Common myeloid progenitor, CD34-positive (primary cell): Measurements from ENCODE around the gene SHFL.

Source experiments
- CTCF ChIA-PET: fragments of 350-600 bp; sonication (Branson Sonifier 250); formaldehyde crosslinking; loops from one replicate; lab custom pipeline; 2021; ENCODE audit warnings: antibody characterized with exemption; lab: Charles Lee
- POLR2A ChIA-PET: fragments of 350-600 bp; sonication (Branson Sonifier 250); formaldehyde crosslinking; loops from one replicate; lab custom pipeline; 2021; ENCODE audit warnings: antibody characterized with exemption; lab: Charles Lee
- DNase-seq, 3 donors: peaks; one replicate each; pipeline versions ENCODE4 v3.0.0 to v3.0.0-alpha.2; 2013
- H3K27ac ChIP-seq, 2 experiments: 1 replicate in 1 of 2; 2 replicates in 1 of 2; pipeline ENCODE4 v1.7.0; 2013; ENCODE audit warnings: inconsistent platforms in 2 of 2, low read length in 2 of 2, mild to moderate bottlenecking in 2 of 2, low read depth in 1 of 2, moderate library complexity in 1 of 2; ENCODE audit not compliant: severe bottlenecking in 2 of 2, insufficient read depth in 1 of 2, poor library complexity in 1 of 2
- H3K27me3 ChIP-seq, 5 experiments: replicated peaks in 2 of 5; 1 replicate in 3 of 5; 2 replicates in 2 of 5; pipeline versions ENCODE4 v1.6.1 to v1.7.0; 2013; ENCODE audit warnings: low read length in 4 of 5, mild to moderate bottlenecking in 2 of 5, moderate library complexity in 2 of 5, inconsistent platforms in 1 of 5; ENCODE audit not compliant: insufficient read depth in 5 of 5, control insufficient read depth in 4 of 5
- H3K36me3 ChIP-seq, 4 experiments: 1 replicate in 2 of 4; 2 replicates in 2 of 4; pipeline versions ENCODE4 v1.6.1 to v1.7.0; 2013; ENCODE audit warnings: low read length in 3 of 4, control low read depth in 1 of 4, mild to moderate bottlenecking in 1 of 4; ENCODE audit not compliant: control insufficient read depth in 4 of 4, insufficient read depth in 4 of 4
- H3K4me1 ChIP-seq, 4 experiments: 1 replicate in 3 of 4; 2 replicates in 1 of 4; pipeline versions ENCODE4 v1.6.1 to v1.7.1; 2013; ENCODE audit warnings: low read length in 3 of 4, mild to moderate bottlenecking in 3 of 4, control low read depth in 1 of 4, inconsistent platforms in 1 of 4, moderate library complexity in 1 of 4; ENCODE audit not compliant: control insufficient read depth in 4 of 4, insufficient read depth in 4 of 4; ENCODE audit errors: control extremely low read depth in 1 of 4
- H3K4me3 ChIP-seq, 7 experiments: 1 replicate in 4 of 7; 2 replicates in 3 of 7; pipeline versions ENCODE4 v1.5.1 to v1.7.0; 2013; ENCODE audit warnings: mild to moderate bottlenecking in 7 of 7, low read length in 6 of 7, moderate library complexity in 6 of 7, inconsistent platforms in 2 of 7, low read depth in 2 of 7, control low read depth in 1 of 7; ENCODE audit not compliant: insufficient read depth in 4 of 7, control insufficient read depth in 1 of 7; ENCODE audit errors: extremely low read depth in 1 of 7
- H3K9me3 ChIP-seq, 5 experiments: 1 replicate in 4 of 5; 2 replicates in 1 of 5; pipeline versions ENCODE4 v1.6.1 to v1.7.1; 2013; ENCODE audit warnings: low read length in 4 of 5, mild to moderate bottlenecking in 2 of 5, inconsistent platforms in 1 of 5, low read depth in 1 of 5, moderate library complexity in 1 of 5; ENCODE audit not compliant: control insufficient read depth in 4 of 5, insufficient read depth in 2 of 5; ENCODE audit errors: control extremely low read depth in 1 of 5
- WGBS: methylation state at CpG from one replicate; pipeline ENCODE4 v1.1.5; 2013; ENCODE audit not compliant: insufficient coverage; 5-methylcytosine and 5-hydroxymethylcytosine counted together

The SHFL gene

DNA sequence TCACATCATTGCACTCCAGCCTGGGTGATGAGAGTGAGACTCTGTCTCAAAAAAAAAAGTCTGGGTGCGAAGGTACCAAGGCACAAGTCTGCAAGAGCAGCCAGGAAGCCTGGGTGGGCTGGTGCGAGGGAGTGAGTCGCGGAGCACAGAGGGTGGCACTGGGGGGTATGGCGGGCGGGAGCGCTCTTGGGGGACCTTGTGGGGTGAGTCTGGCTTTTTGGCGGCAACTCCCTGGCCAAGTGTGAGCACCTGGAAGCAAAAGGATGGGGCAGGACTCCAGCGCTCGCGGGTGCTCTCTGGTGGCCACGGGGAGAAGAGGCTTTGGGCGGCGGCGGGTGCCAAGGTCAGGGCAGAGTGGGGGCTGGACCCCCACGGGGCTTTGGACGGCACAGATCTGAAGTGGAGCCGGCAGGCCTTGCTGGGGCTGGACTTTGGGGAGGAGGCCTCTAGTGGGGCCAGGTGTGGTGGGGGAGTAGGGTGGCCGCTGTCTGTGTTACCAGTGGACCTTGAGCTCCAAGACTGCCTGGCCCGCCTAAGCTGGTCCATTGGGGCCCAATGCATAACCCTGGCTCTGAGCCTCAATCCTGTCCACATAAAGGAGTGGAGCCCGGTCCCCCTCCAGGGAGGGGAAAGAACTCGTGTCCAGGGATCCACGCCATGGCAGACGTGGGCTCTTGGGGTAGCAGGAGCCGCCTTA is 26.9 kb downstream of the SHFL start:
- H3K27ac ChIP-seq, result no peak overlapping the region
- ChIA-PET CTCF (interaction anchor here (0.6 to 16.0 kb wide), 5 partner anchors 9 to 137 kb away, joined by 3 to 118 read pairs (median 12); partner anchors contain the start of gene ANGPTL6), POLR2A (interaction anchor here (0.5 to 2.1 kb wide), 2 partner anchors 9 to 16 kb away, joined by 3 to 8 read pairs; no protein-coding TSS in a partner anchor)
- no peaks in the 10 kb centered on the region for H3K9me3 ChIP-seq
- H3K36me3 ChIP-seq, result peaks cover 8 to 84% (median 60%) of the 10 kb centered on the region in 4 experiments
- peak in 2 of 3 donors; percentile 59 to 60 for DNase-seq
- WGBS, result 50% methylated on average over 21 of the region's 25 CpGs
- H3K4me1 ChIP-seq, result peaks cover 0 to 38% (median 28%) of the 10 kb centered on the region in 4 experiments
- H3K4me3 ChIP-seq, result no peak overlapping the region
- no peaks in the 10 kb centered on the region for H3K27me3 ChIP-seq

DNA sequence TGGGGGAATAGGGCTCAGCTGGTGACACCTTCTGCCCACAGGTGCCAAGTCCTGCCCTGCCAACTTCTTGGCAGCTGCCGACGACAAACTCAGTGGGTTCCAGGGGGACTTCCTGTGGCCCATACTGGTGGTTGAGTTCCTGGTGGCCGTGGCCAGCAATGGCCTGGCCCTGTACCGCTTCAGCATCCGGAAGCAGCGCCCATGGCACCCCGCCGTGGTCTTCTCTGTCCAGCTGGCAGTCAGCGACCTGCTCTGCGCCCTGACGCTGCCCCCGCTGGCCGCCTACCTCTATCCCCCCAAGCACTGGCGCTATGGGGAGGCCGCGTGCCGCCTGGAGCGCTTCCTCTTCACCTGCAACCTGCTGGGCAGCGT is 27.5 kb downstream of the SHFL start:
- WGBS, result 85% methylated on average over 19 of the region's 19 CpGs
- H3K36me3 ChIP-seq, result peaks cover 8 to 81% (median 56%) of the 10 kb centered on the region in 4 experiments
- no peak for DNase-seq
- H3K4me1 ChIP-seq, result peaks cover 0 to 38% (median 29%) of the 10 kb centered on the region in 4 experiments
- ChIA-PET POLR2A (interaction anchor here (2.0 to 2.1 kb wide), 2 partner anchors 9 to 17 kb away, joined by 8 read pairs; no protein-coding TSS in a partner anchor), CTCF (interaction anchor here (0.6 to 16.0 kb wide), 5 partner anchors 10 to 136 kb away, joined by 3 to 118 read pairs (median 12); partner anchors contain the start of gene ANGPTL6)
- H3K4me3 ChIP-seq, result no peak overlapping the region
- H3K9me3 ChIP-seq, result no peaks in the 10 kb centered on the region
- no peaks in the 10 kb centered on the region for H3K27me3 ChIP-seq
- H3K27ac ChIP-seq, result no peak overlapping the region

DNA sequence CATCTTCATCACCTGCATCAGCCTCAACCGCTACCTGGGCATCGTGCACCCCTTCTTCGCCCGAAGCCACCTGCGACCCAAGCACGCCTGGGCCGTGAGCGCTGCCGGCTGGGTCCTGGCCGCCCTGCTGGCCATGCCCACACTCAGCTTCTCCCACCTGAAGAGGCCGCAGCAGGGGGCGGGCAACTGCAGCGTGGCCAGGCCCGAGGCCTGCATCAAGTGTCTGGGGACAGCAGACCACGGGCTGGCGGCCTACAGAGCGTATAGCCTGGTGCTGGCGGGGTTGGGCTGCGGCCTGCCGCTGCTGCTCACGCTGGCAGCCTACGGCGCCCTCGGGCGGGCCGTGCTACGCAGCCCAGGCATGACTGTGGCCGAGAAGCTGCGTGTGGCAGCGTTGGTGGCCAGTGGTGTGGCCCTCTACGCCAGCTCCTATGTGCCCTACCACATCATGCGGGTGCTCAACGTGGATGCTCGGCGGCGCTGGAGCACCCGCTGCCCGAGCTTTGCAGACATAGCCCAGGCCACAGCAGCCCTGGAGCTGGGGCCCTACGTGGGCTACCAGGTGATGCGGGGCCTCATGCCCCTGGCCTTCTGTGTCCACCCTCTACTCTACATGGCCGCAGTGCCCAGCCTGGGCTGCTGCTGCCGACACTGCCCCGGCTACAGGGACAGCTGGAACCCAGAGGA is 28.0 kb downstream of the SHFL start:
- Histone ChIP-seq H3K36me3 (peaks cover 8 to 81% (median 52%) of the 10 kb centered on the region in 4 experiments), H3K27me3 (no peaks in the 10 kb centered on the region), H3K9me3 (no peaks in the 10 kb centered on the region), H3K27ac (no peak overlapping the region), H3K4me3 (no peak overlapping the region), H3K4me1 (peaks cover 0 to 43% (median 34%) of the 10 kb centered on the region in 4 experiments)
- ChIA-PET CTCF (interaction anchor here (0.7 to 16.0 kb wide), 5 partner anchors 8 to 16 kb away, joined by 3 to 118 read pairs (median 12); partner anchors contain the start of genes ANGPTL6 and PPAN), POLR2A (interaction anchor here (2.0 to 2.1 kb wide), 2 partner anchors 10 to 18 kb away, joined by 8 read pairs; no protein-coding TSS in a partner anchor)
- DNase-seq, result peak in 1 of 3 donors; percentile 47
- WGBS, result 97% methylated on average over 38 of the region's 43 CpGs

DNA sequence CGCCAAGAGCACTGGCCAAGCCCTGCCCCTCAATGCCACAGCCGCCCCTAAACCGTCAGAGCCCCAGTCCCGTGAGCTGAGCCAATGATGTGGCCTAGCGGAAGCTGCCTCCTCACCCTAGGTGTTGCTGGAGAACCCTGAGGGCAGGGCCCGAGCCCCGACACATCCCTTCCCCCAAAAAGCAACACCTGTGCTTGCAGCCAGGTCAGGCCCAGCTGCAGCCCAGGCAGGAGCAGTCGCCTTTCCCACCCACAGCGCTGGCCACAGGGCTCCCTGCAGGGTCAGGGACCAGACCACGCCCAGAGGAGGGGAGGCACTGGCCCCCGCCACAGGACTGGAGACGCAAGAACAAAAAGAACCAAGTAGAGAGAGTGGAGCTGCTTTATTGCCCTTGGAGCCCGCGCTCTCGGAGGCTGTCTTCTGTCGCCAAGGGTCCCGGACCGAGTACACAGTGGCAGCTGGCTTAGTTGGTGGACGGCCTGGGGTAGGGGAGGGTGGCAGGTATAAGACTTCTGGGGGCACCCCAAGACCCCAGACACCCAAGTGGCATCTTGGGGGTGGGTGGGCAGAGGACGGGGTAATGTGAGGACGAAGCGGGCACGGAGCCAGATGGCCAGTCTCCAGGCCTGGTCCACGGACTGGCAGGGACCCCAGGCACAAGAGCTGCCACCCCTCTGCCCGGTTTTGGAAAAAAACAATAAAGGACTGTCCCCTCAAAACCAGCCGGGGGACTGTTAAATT is 28.7 kb downstream of the SHFL start:
- H3K27ac ChIP-seq, result no peak overlapping the region
- H3K36me3 ChIP-seq, result peaks cover 8 to 74% (median 45%) of the 10 kb centered on the region in 4 experiments
- WGBS, result 91% methylated on average over 19 of the region's 26 CpGs
- no peaks in the 10 kb centered on the region for H3K9me3 ChIP-seq
- H3K27me3 ChIP-seq, result no peaks in the 10 kb centered on the region
- H3K4me3 ChIP-seq, result no peak overlapping the region
- no peak for DNase-seq
- POLR2A ChIA-PET, result interaction anchor here (0.7 to 2.1 kb wide), 3 partner anchors 11 to 19 kb away, joined by 4 to 8 read pairs (median 8); no protein-coding TSS in a partner anchor
- H3K4me1 ChIP-seq, result peaks cover 0 to 44% (median 33%) of the 10 kb centered on the region in 4 experiments
- CTCF ChIA-PET, result interaction anchor here (0.7 to 16.0 kb wide), 5 partner anchors 8 to 17 kb away, joined by 3 to 118 read pairs (median 6); partner anchors contain the start of gene PPAN

- H3K27me3 ChIP-seq, result no peaks in the 10 kb centered on the region
- CTCF ChIA-PET, result interaction anchor here (1.4 to 16.0 kb wide), 5 partner anchors 9 to 18 kb away, joined by 3 to 118 read pairs (median 6); partner anchors contain the start of genes ANGPTL6 and PPAN
- H3K4me3 ChIP-seq, result no peak overlapping the region
- WGBS, result 97% methylated on average over 42 of the region's 45 CpGs
- H3K27ac ChIP-seq, result no peak overlapping the region
- H3K36me3 ChIP-seq, result peaks cover 8 to 67% (median 40%) of the 10 kb centered on the region in 4 experiments
- H3K9me3 ChIP-seq, result no peaks in the 10 kb centered on the region
- DNase-seq, result no peak
- H3K4me1 ChIP-seq, result peaks cover 0 to 42% (median 28%) of the 10 kb centered on the region in 4 experiments
- POLR2A ChIA-PET, result interaction anchor here (0.7 to 2.0 kb wide), 2 partner anchors 10 to 19 kb away, joined by 4 to 8 read pairs; no protein-coding TSS in a partner anchor
These were observed 29.4 kb downstream of the SHFL start for GRCh38 chr19:10115392-10116084.
